Left ventricle myocardium inferior (tissue), 1 donor: ENCODE data around the gene LRR1. TPM values are rescaled to one million over a fixed set of nuclear protein-coding genes. Genes with fewer than 3 reads are reported as not detected.

ENCODE experiments used
- DNase-seq: peaks from one replicate; pipeline ENCODE4 v3.0.0-alpha.2; 2020
- H3K27ac ChIP-seq: fragments of 200-600 bp; replicated peaks from 2 replicates; pipeline ENCODE4 v1.8.0; 2021
- H3K27me3 ChIP-seq: fragments of 200-600 bp; 2 replicates; pipeline ENCODE4 v1.8.0; 2021; ENCODE audit warnings: low read depth
- H3K36me3 ChIP-seq: fragments of 200-600 bp; 2 replicates; pipeline ENCODE4 v1.8.0; 2021
- H3K4me1 ChIP-seq: fragments of 200-600 bp; 2 replicates; pipeline ENCODE4 v1.8.0; 2021
- H3K4me3 ChIP-seq: fragments of 200-600 bp; 2 replicates; pipeline ENCODE4 v1.8.0; 2021; ENCODE audit warnings: mild to moderate bottlenecking, moderate library complexity
- H3K9me3 ChIP-seq: fragments of 200-600 bp; replicated peaks from 2 replicates; pipeline ENCODE4 v1.8.0; 2021
- CTCF ChIP-seq: fragments of 200-600 bp; IDR thresholded peaks from 2 replicates; pipeline ENCODE4 v1.8.0; 2021; ENCODE audit warnings: antibody characterized with exemption, mild to moderate bottlenecking, borderline replicate concordance
- intact Hi-C: fragments of 100-400 bp; cut with micrococcal nuclease; formaldehyde crosslinking; loops from one replicate; pipeline ENCODE4 v1.11.0; 2022
- total RNA-seq: library from RNA; stranded (reverse); fragmentation: NEBNext Ultra II Directional; extraction: Animal tissue kit (Norgen Biotek cat#: 25700); gene quantifications from one replicate; pipeline ENCODE4 v1.2.1, GENCODE V29; 2021
- donor health status: DM: no; HTN: yes; CAD: no; lungs with severe emphysema.

Gene LRR1
- total RNA-seq, 1 donor from 2014 or later, result 4.6 TPM

- Histone ChIP-seq H3K9me3 (no peaks in the 10 kb centered on the region), H3K27me3 (no peaks in the 10 kb centered on the region), H3K4me3 (no peak overlapping the region), H3K27ac (no peak overlapping the region), H3K36me3 (peaks cover 43% of the 10 kb centered on the region), H3K4me1 (no peaks in the 10 kb centered on the region)
- no peak for TF ChIP-seq CTCF
- DNase-seq, result no peak
- intact Hi-C loops, result no loop called here
These were observed 24.7 kb upstream of the LRR1 start for GRCh38 chr14:49574038-49574437.

- Histone ChIP-seq H3K27me3 (no peaks in the 10 kb centered on the region), H3K27ac (no peak overlapping the region), H3K4me3 (no peak overlapping the region), H3K9me3 (no peaks in the 10 kb centered on the region), H3K4me1 (no peaks in the 10 kb centered on the region), H3K36me3 (peaks cover 53% of the 10 kb centered on the region)
- DNase-seq, result no peak
- no peak for TF ChIP-seq CTCF
- intact Hi-C loops, result no loop called here
These were observed 20.6 kb upstream of the LRR1 start for GRCh38 chr14:49578141-49578540.

DNA sequence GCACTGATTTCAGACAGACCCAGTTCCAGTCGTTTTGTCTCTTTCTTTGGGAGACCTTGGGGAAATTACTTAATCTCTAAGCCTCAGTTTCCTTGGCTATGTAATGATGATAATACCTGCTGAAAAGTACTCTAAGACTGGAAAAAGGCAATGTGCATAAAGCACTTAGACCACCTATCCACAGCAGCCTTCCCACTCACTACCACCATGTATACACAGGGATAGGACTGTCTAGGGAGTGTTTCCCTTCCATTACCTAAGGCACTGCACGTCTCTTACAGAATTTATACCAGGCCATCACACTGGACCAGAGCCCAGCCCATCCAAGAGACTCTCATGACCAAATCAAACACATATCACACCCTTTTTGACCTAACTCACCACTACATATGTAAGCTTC lies 18.9 kb upstream of the LRR1 start:
- H3K36me3 ChIP-seq, result peaks cover 61% of the 10 kb centered on the region
- H3K9me3 ChIP-seq, result no peaks in the 10 kb centered on the region
- H3K27ac ChIP-seq, result no peak overlapping the region
- H3K4me3 ChIP-seq, result no peak overlapping the region
- no peaks in the 10 kb centered on the region for H3K27me3 ChIP-seq
- DNase-seq, result no peak
- intact Hi-C loops, result no loop called here
- TF ChIP-seq CTCF, result no peak
- peaks cover 13% of the 10 kb centered on the region for H3K4me1 ChIP-seq

GRCh38 chr14:49581209-49582112 lies 17.3 kb upstream of the LRR1 start:
- H3K27ac ChIP-seq, result no peak overlapping the region
- DNase-seq, result no peak
- H3K9me3 ChIP-seq, result no peaks in the 10 kb centered on the region
- H3K4me1 ChIP-seq, result peaks cover 27% of the 10 kb centered on the region
- no peaks in the 10 kb centered on the region for H3K27me3 ChIP-seq
- TF ChIP-seq CTCF, result no peak
- H3K36me3 ChIP-seq, result peaks cover 46% of the 10 kb centered on the region
- no peak overlapping the region for H3K4me3 ChIP-seq
- intact Hi-C loops, result no loop called here

- Histone ChIP-seq H3K4me3 (no peak overlapping the region), H3K27ac (no peak overlapping the region), H3K36me3 (peaks cover 37% of the 10 kb centered on the region), H3K27me3 (no peaks in the 10 kb centered on the region), H3K9me3 (no peaks in the 10 kb centered on the region), H3K4me1 (peaks cover 27% of the 10 kb centered on the region)
- no peak for DNase-seq
- no peak for TF ChIP-seq CTCF
- intact Hi-C loops, result no loop called here
These were observed 16.4 kb upstream of the LRR1 start for GRCh38 chr14:49582113-49582977.
